ENCODE data around the gene SLC35C1.

Gene SLC35C1

GRCh38 chr11:45847911-45848316 is 43.0 kb downstream of the SLC35C1 start:
- DNase-seq, result peak; percentile 13

DNA sequence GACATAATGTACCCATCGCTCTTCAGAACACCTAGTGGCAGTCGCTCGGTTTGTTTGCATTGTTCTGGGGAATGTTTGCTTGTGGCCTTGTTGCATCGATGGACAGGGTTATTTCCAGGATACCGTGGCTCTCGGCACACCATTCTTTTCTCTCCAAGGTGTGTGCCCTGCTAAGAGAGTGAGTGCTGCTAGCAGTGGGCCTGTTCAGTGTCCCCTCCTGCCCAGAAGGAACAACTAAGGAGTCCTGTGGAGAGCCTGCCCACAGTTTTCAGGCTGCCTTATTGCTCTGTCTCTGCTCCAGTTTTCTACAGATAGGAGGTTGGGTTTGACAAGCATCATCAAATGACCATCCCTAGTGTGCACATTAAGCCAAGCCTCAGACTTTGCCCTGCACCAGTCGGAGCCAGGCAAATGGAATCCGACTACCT is 43.7 kb downstream of the SLC35C1 start:
- no peak for DNase-seq

- no peak for DNase-seq
These were observed 45.5 kb downstream of the SLC35C1 start for GRCh38 chr11:45850446-45850845.

- no peak for DNase-seq
These were observed 46.3 kb downstream of the SLC35C1 start for GRCh38 chr11:45851228-45851627.

DNA sequence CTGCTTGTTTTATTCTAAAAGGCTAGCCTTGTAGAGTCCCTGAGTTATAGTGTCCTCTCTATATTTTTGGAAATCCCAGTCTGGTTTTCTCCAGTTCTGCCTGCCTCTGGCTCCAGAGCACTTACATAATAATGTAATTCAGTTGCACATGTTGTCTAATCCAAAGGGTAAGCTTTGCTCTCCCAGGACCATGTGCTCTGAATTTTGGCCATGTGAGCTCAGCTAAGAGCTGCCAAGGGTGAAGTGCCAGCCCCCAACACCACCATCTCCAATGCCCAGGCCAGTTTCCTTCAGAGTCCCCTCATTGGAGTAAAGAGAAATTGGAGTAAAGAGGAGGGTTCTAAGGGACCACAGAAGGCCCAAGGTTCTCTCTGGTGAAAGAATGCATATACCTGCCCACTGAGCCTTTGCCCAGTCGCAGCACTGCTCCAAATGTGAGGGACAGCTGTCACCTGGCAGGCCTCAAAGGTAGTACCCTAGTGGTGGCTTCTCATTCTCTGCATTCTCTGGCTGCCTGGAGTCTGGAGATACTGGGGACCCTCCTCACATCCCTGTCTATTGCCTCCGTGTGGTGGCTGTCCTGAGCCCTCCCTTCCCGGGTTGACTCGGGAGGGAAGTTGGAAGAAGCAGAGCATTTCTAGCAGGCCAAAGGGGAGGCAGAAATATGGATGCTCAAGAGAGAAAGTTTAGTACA is 47.2 kb downstream of the SLC35C1 start:
- no peak for DNase-seq

DNA sequence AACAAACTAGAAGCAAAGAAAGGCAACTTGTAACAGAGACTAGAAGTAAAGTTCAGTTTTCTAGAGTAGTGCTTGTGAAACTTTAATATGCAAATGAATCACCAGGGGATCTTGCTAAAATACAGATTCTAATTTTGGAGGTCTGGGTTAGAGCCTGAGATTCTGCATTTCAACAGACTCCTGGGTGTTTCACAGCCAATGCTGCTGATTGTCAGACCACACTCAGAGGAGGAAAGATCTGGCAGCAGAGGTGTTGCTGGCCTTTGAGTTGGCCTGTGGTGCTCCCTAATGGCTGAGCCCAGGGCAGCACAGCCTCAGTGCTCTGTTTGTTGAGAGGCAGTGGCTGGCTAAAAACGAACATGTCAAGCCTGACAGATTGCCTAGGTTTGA is 47.8 kb downstream of the SLC35C1 start:
- no peak for DNase-seq

- DNase-seq, result no peak
These were observed 48.6 kb downstream of the SLC35C1 start for GRCh38 chr11:45853332-45854219.

- DNase-seq, result no peak
These were observed 50.4 kb downstream of the SLC35C1 start for GRCh38 chr11:45855308-45855707.

DNA sequence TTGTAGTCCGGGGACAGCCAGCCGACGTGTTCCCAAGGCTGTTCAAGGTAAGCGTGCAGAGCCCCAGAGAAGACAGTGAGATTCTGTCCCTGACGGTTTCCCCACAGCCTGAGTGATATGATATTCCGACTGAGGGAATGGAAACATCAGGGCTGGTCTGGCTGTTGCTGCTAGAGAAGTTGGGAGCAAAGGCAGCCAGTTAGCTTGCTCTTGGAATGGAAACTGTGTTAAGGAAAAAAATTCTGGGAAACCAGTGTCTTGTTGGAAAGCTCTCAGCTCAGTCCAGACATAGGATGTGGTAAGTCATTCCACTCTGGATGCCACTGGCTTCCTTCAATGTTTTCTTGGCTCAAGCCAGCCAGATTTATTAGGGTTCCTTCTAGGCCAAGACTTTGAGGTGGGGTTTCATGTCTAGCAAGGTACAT is 51.1 kb downstream of the SLC35C1 start:
- DNase-seq, result no peak

DNA sequence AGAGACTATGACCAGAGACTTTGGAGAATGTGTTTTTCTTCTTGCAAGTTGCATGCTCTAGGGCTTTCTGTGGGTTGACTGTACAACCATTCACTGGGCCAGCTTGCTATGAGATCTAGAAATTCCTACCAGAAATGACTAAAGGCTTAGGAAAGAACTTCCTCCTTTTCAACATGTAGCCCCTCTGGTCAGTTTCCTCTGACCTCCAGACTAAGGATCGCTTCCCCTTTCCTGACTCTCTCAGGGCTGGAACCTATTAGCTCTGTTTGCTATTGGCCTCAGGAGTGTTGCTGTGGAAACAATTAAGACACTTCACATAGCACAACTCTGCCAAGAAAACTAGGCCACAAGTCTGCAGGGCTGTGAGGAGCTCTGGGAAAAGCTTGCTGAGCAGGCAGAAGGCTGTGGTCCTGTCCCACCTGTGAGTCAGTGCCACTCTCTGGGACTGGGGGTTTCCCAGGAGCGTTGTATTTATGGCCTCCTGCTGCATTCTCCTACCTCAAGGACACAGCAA is 53.1 kb downstream of the SLC35C1 start:
- no peak for DNase-seq

- DNase-seq, result no peak
These were observed 53.9 kb downstream of the SLC35C1 start for GRCh38 chr11:45858751-45859398.

GRCh38 chr11:45859661-45860140 is 54.8 kb downstream of the SLC35C1 start:
- no peak for DNase-seq

- no peak for DNase-seq
These were observed 55.4 kb downstream of the SLC35C1 start for GRCh38 chr11:45860348-45860747.

GRCh38 chr11:45860764-45861510 is 56.0 kb downstream of the SLC35C1 start:
- DNase-seq, result no peak

Data from activated T-cell treated with anti-CD3 and anti-CD28 coated beads for 4 hours (primary cell).